ENCODE measurements around the gene SERPINE2. TPM values are rescaled to one million over a fixed set of nuclear protein-coding genes. Genes with fewer than 3 reads are reported as not detected.

Gene SERPINE2
- total and polyA plus RNA-seq, 4 donors: 4.2 to 61.4 (median 11.7) TPM

- no peak overlapping the region for H3K27ac ChIP-seq (ENCODE audit: low read depth in 1 of 2, low read length in 1 of 2)
- ATAC-seq (ENCODE audit: insufficient read depth, low FRiP score): peak; percentile 42
- 14 to 37% methylated on average over 4 of the region's 4 CpGs for WGBS, 2 donors
- H3K36me3 ChIP-seq (ENCODE audit: control insufficient read depth in 4 of 4, insufficient read depth in 4 of 4, low read length in 4 of 4): peaks cover 0 to 17% (median 3%) of the 10 kb centered on the region in 4 donors
- no peak overlapping the region for H3K4me3 ChIP-seq
- peaks cover 3 to 46% (median 21%) of the 10 kb centered on the region in 5 donors for H3K4me1 ChIP-seq (ENCODE audit: control insufficient read depth in 5 of 5, insufficient read depth in 5 of 5, low read length in 5 of 5)
- H3K9ac ChIP-seq (ENCODE audit: insufficient read depth in 1 of 2, low read length in 2 of 2): peak overlapping the region in 1 of 2 donors; percentile 16
- DNase-seq: peak; percentile 45 to 93 (median 77)
- no peaks in the 10 kb centered on the region for H3K27me3 ChIP-seq (ENCODE audit: control insufficient read depth in 3 of 3, insufficient read depth in 3 of 3, low read length in 2 of 3)
- TF ChIP-seq, protein P1, sequence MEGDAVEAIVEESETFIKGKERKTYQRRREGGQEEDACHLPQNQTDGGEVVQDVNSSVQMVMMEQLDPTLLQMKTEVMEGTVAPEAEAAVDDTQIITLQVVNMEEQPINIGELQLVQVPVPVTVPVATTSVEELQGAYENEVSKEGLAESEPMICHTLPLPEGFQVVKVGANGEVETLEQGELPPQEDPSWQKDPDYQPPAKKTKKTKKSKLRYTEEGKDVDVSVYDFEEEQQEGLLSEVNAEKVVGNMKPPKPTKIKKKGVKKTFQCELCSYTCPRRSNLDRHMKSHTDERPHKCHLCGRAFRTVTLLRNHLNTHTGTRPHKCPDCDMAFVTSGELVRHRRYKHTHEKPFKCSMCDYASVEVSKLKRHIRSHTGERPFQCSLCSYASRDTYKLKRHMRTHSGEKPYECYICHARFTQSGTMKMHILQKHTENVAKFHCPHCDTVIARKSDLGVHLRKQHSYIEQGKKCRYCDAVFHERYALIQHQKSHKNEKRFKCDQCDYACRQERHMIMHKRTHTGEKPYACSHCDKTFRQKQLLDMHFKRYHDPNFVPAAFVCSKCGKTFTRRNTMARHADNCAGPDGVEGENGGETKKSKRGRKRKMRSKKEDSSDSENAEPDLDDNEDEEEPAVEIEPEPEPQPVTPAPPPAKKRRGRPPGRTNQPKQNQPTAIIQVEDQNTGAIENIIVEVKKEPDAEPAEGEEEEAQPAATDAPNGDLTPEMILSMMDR (IDR thresholded peaks at IDR 0.05; ENCODE audit: control extremely low read depth, extremely low read depth): no peak
- H3K9me3 ChIP-seq (ENCODE audit: control insufficient read depth in 4 of 4, insufficient read depth in 3 of 4, low read length in 3 of 4): peaks cover 0 to 5% (median 3%) of the 10 kb centered on the region in 4 donors
These were observed 109.4 kb downstream of the SERPINE2 start for GRCh38 chr2:223929571-223930102.

DNA sequence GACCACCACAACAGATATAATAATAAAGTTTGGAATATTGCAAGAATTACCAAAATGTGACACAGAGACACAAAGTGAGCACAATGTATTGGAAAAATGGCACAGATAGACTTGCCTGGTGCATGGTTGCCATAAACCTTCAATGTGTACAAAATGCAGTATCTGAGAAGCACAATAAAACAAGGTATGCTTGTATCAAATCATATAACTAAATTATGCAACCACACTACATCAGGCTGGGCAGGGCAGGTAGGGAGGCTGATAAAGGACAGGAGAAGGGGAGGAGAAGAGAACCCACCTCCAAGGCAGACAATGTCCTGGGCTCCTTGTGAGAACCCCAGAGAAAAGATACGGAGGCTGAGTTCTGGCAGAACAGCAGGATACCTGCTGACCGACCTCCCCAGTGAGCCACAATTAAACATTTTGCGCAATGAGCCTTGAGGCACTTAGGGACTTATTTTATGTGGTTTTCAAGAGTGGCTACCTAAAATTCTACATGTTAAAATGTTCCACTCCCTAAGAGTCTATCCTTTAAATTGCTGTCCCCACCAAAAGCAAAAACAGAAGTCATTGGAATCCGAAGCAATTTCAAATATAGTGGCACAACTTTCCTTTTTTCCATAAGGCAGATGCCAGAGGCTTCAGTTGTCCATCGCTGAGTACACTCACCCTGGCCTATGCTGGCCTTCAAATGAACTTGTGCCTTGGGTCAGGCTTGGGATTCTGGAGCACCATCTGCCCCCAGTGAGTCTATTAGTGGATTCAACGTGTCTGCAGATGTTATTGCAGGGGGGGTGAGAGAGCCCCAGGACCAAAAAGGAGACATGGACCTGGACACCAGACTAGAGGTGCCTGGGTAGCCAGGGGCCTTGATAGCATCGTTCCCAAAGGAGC is 110.7 kb downstream of the SERPINE2 start:
- no peak for ATAC-seq (ENCODE audit: insufficient read depth, low FRiP score)
- Histone ChIP-seq H3K27me3 (ENCODE audit: control insufficient read depth in 3 of 3, insufficient read depth in 3 of 3, low read length in 2 of 3) (no peaks in the 10 kb centered on the region), H3K4me3 (no peak overlapping the region), H3K4me1 (ENCODE audit: control insufficient read depth in 5 of 5, insufficient read depth in 5 of 5, low read length in 5 of 5) (peaks cover 3 to 39% (median 10%) of the 10 kb centered on the region in 5 donors), H3K27ac (ENCODE audit: low read depth in 1 of 2, low read length in 1 of 2) (no peak overlapping the region), H3K9me3 (ENCODE audit: control insufficient read depth in 4 of 4, insufficient read depth in 3 of 4, low read length in 3 of 4) (peaks cover 0 to 5% (median 3%) of the 10 kb centered on the region in 4 donors), H3K36me3 (ENCODE audit: control insufficient read depth in 4 of 4, insufficient read depth in 4 of 4, low read length in 4 of 4) (peaks cover 0 to 17% (median 3%) of the 10 kb centered on the region in 4 donors), H3K9ac (ENCODE audit: insufficient read depth in 1 of 2, low read length in 2 of 2) (no peak overlapping the region)
- TF ChIP-seq, protein P1 (IDR thresholded peaks at IDR 0.05; ENCODE audit: control extremely low read depth, extremely low read depth): no peak
- 72 to 88% methylated on average over 7 of the region's 7 CpGs for WGBS, 2 donors
- no peak for DNase-seq

DNA sequence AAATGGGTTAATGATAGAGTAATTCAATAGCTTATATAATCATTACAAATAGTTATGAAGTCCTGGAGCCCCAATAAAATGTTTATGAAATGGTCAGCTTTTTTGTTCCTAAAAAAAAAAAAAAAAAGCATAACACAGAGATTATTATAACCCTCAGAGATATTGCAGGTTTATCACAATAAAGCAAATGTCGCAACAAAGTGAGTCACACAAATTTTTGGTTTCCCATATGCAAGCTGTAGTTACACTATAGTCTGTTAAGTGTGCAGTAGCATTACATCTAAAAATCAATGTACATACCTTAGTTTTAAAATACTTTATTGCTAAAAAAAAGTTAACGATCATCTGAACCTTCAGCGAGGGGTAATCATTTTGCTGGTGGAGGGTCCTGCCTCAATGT is 114.0 kb downstream of the SERPINE2 start:
- Histone ChIP-seq H3K4me3 (no peak overlapping the region), H3K27ac (ENCODE audit: low read depth in 1 of 2, low read length in 1 of 2) (no peak overlapping the region), H3K4me1 (ENCODE audit: control insufficient read depth in 5 of 5, insufficient read depth in 5 of 5, low read length in 5 of 5) (peaks cover 4 to 28% (median 11%) of the 10 kb centered on the region in 5 donors), H3K9me3 (ENCODE audit: control insufficient read depth in 4 of 4, insufficient read depth in 3 of 4, low read length in 3 of 4) (peaks cover 0 to 5% (median 3%) of the 10 kb centered on the region in 4 donors), H3K27me3 (ENCODE audit: control insufficient read depth in 3 of 3, insufficient read depth in 3 of 3, low read length in 2 of 3) (no peaks in the 10 kb centered on the region), H3K36me3 (ENCODE audit: control insufficient read depth in 4 of 4, insufficient read depth in 4 of 4, low read length in 4 of 4) (peaks cover 0 to 17% (median 5%) of the 10 kb centered on the region in 4 donors), H3K9ac (ENCODE audit: insufficient read depth in 1 of 2, low read length in 2 of 2) (no peak overlapping the region)
- WGBS, 2 donors: 94 to 96% methylated on average over 3 of the region's 3 CpGs
- no peak for DNase-seq
- no peak for ATAC-seq (ENCODE audit: insufficient read depth, low FRiP score)
- TF ChIP-seq, protein P1 (IDR thresholded peaks at IDR 0.05; ENCODE audit: control extremely low read depth, extremely low read depth): no peak

Other genes with a start within 250 kb of the SERPINE2 start
- 10 to 100 TPM in 1 of 2 donors, 1 to 10 TPM in 1; 6.3 to 14.2 TPM for gene AP1S3, start 201.7 kb downstream of the SERPINE2 start, total RNA-seq
- gene AP1S3, start 201.7 kb downstream of the SERPINE2 start, polyA plus RNA-seq: 1 to 10 TPM; 4.6 to 6.6 TPM
- 10 to 100 TPM; 38.3 to 90.9 TPM for gene WDFY1, start 94.0 kb downstream of the SERPINE2 start, total RNA-seq
- 10 to 100 TPM; 14.5 to 23.2 TPM for gene WDFY1, start 94.0 kb downstream of the SERPINE2 start, polyA plus RNA-seq
- gene MRPL44, start 81.8 kb downstream of the SERPINE2 start, total RNA-seq: 10 to 100 TPM; 20.7 to 22.4 TPM
- gene MRPL44, start 81.8 kb downstream of the SERPINE2 start, polyA plus RNA-seq: 10 to 100 TPM; 20.4 to 23.1 TPM

Measured in lung (tissue), 12 donors.